B cell (primary cell): ENCODE data around the gene MED27. TPM values are rescaled to one million over a fixed set of nuclear protein-coding genes. Genes with fewer than 3 reads are reported as not detected.

Experiments
- ATAC-seq: fragments of 200-7000 bp; cut with Tn5 transposase; one replicate; pipeline ENCODE4 v1.10.0; 2021; ENCODE audit warnings: low read depth, mild to moderate bottlenecking, moderate number of reproducible peaks, moderate library complexity
- CTCF ChIA-PET: fragments of 350-600 bp; sonication (Branson Sonifier 250); formaldehyde crosslinking; loops from one replicate; lab custom pipeline; 2021; ENCODE audit warnings: antibody characterized with exemption, inconsistent platforms; lab: Charles Lee
- POLR2A ChIA-PET: fragments of 350-600 bp; sonication (Branson Sonifier 250); formaldehyde crosslinking; loops from one replicate; lab custom pipeline; 2021; ENCODE audit warnings: antibody characterized with exemption; lab: Charles Lee
- DNase-seq: peaks from one replicate; pipeline ENCODE4 v3.0.0; 2013
- H2AFZ ChIP-seq: 2 replicates; pipeline ENCODE4 v1.6.1; 2012; ENCODE audit warnings: mild to moderate bottlenecking, low read depth, low read length; ENCODE audit not compliant: insufficient read depth, poor library complexity, severe bottlenecking
- H3K27ac ChIP-seq, 2 donors: 1 replicate in 1 of 2; 2 replicates in 1 of 2; pipeline ENCODE4 v1.5.1; 2012 to 2013; ENCODE audit warnings: low read length in 2 of 2, mild to moderate bottlenecking in 2 of 2, moderate library complexity in 1 of 2
- H3K27me3 ChIP-seq, 4 experiments: fragments of 200-600 bp in 1 of 4; sonication (generic) in 1 of 4; replicated peaks in 1 of 4; 1 replicate in 2 of 4; 2 replicates in 2 of 4; pipeline versions ENCODE4 v1.6.1 to v1.7.0; 2013 to 2016; ENCODE audit warnings: low read length in 3 of 4, mild to moderate bottlenecking in 2 of 4, mixed read lengths in 1 of 4, moderate library complexity in 1 of 4; ENCODE audit not compliant: insufficient read depth in 4 of 4, control insufficient read depth in 3 of 4; ENCODE audit errors: control extremely low read depth in 1 of 4
- H3K36me3 ChIP-seq, 2 experiments: replicated peaks in 1 of 2; 1 replicate in 1 of 2; 2 replicates in 1 of 2; pipeline versions ENCODE4 v1.6.1 to v1.7.1; 2013; ENCODE audit warnings: low read length in 1 of 2; ENCODE audit not compliant: insufficient read depth in 2 of 2, control insufficient read depth in 1 of 2; ENCODE audit errors: control extremely low read depth in 1 of 2, extremely low read depth in 1 of 2
- H3K4me1 ChIP-seq, 2 donors: fragments of 200-600 bp in 1 of 2; sonication (generic) in 1 of 2; 1 replicate in 1 of 2; 2 replicates in 1 of 2; pipeline versions ENCODE4 v1.5.1 to v1.6.1; 2013 to 2017; ENCODE audit warnings: low read length in 2 of 2; ENCODE audit not compliant: control insufficient read depth in 2 of 2, insufficient read depth in 2 of 2
- H3K4me2 ChIP-seq: replicated peaks from 2 replicates; pipeline ENCODE3; 2012; ENCODE audit warnings: mild to moderate bottlenecking, low read depth, low read length; ENCODE audit not compliant: poor library complexity, severe bottlenecking
- H3K4me3 ChIP-seq, 5 experiments: fragments of 200-600 bp in 1 of 5; sonication (generic) in 1 of 5; 1 replicate in 3 of 5; 2 replicates in 2 of 5; pipeline versions ENCODE4 v1.5.1 to v1.7.0; 2011 to 2016; ENCODE audit warnings: low read length in 4 of 5, mild to moderate bottlenecking in 4 of 5, low read depth in 2 of 5, control low read depth in 1 of 5, moderate library complexity in 1 of 5; ENCODE audit not compliant: insufficient read depth in 1 of 5; ENCODE audit errors: control extremely low read depth in 1 of 5, extremely low read depth in 1 of 5
- H3K79me2 ChIP-seq: fragments of 200-600 bp; sonication (generic); one replicate; pipeline ENCODE4 v1.6.0; 2016; ENCODE audit warnings: low read length; ENCODE audit not compliant: control insufficient read depth, insufficient read depth
- H3K9ac ChIP-seq: fragments of 200-600 bp; sonication (generic); 2 replicates; pipeline ENCODE4 v1.6.1; 2017; ENCODE audit warnings: mild to moderate bottlenecking, low read length, moderate library complexity
- H3K9me3 ChIP-seq, 3 donors: one replicate each; pipeline versions ENCODE4 v1.6.1 to v1.7.1; 2013; ENCODE audit warnings: low read length in 2 of 3; ENCODE audit not compliant: control insufficient read depth in 2 of 3, insufficient read depth in 1 of 3; ENCODE audit errors: control extremely low read depth in 1 of 3
- H4K20me1 ChIP-seq: 2 replicates; pipeline ENCODE4 v1.6.0; 2012; ENCODE audit warnings: mild to moderate bottlenecking, low read length; ENCODE audit not compliant: insufficient read depth, control insufficient read depth, poor library complexity, severe bottlenecking
- H3K27ac Mint-ChIP-seq: one replicate; pipeline ENCODE4 v1.8.0; 2021; ENCODE audit warnings: mixed read lengths
- H3K27me3 Mint-ChIP-seq: one replicate; pipeline ENCODE4 v1.8.0; 2021; ENCODE audit warnings: mixed read lengths
- H3K4me1 Mint-ChIP-seq: one replicate; pipeline ENCODE4 v1.8.0; 2021; ENCODE audit warnings: mixed read lengths
- H3K4me3 Mint-ChIP-seq: one replicate; pipeline ENCODE4 v1.8.0; 2021; ENCODE audit warnings: mixed read lengths
- H3K9me3 Mint-ChIP-seq: one replicate; pipeline ENCODE4 v1.8.0; 2022; ENCODE audit warnings: mixed read lengths; ENCODE audit not compliant: insufficient read depth
- CTCF ChIP-seq: fragments of 200-600 bp; IDR thresholded peaks from one replicate; pipeline ENCODE4 v1.8.0; 2022; ENCODE audit warnings: antibody characterized with exemption, mild to moderate bottlenecking
- EZH2 ChIP-seq: IDR thresholded peaks from 2 replicates; pipeline ENCODE4 v1.6.1; 2012; ENCODE audit warnings: borderline replicate concordance, low read depth, mild to moderate bottlenecking, moderate library complexity, low read length; ENCODE audit not compliant: insufficient read depth, poor library complexity, severe bottlenecking
- WGBS: methylation state at CpG from one replicate; pipeline ENCODE4 v1.1.5; 2013; ENCODE audit warnings: missing lambda C conversion rate; ENCODE audit not compliant: insufficient coverage; 5-methylcytosine and 5-hydroxymethylcytosine counted together
- intact Hi-C: fragments of 100-400 bp; cut with micrococcal nuclease; formaldehyde crosslinking; loops from one replicate; pipeline ENCODE4 v1.10.0; 2022
- polyA plus RNA-seq: library from polyadenylated mRNA; depleted of rRNA; stranded (reverse); fragments of >200 nt; gene quantifications from 2 replicates; pipeline ENCODE4 v1.2.3, GENCODE V29; 2012
- total RNA-seq, 2 donors: library from RNA; stranded (reverse); fragments of 120-200 nt in 1 of 2; gene quantifications; 1 replicate in 1 of 2; 2 replicates in 1 of 2; pipeline versions ENCODE4 v1.2.3 to v1.2.4, GENCODE V29; 2013 to 2022

The MED27 gene
- total and polyA plus RNA-seq, 2 donors (not counting 1 experiment from before 2014, with no cell fraction given), result 17.4 to 17.7 TPM

- WGBS, result 83% methylated on average over 1 of the region's 4 CpGs
- ATAC-seq (no peak), DNase-seq (no peak)
- Histone ChIP-seq H3K4me1 (peaks cover 9 to 10% of the 10 kb centered on the region in 2 donors), H3K4me3 (no peak overlapping the region), H4K20me1 (peaks cover 25% of the 10 kb centered on the region), H3K27me3 (no peaks in the 10 kb centered on the region), H2AFZ (no peak overlapping the region), H3K27ac (no peak overlapping the region), H3K36me3 (peaks cover 1 to 16% of the 10 kb centered on the region in 2 experiments), H3K9ac (no peak overlapping the region), H3K4me2 (no peak overlapping the region), H3K79me2 (peaks cover 10% of the 10 kb centered on the region), H3K9me3 (peaks cover 0 to 5% (median 0%) of the 10 kb centered on the region in 3 donors)
- no peaks in the 10 kb centered on the region for H3K27me3 Mint-ChIP-seq
- H3K27ac Mint-ChIP-seq, result no peak overlapping the region
- POLR2A ChIA-PET, result no interaction called here
- intact Hi-C loops, result no loop called here
- no peaks in the 10 kb centered on the region for H3K9me3 Mint-ChIP-seq
- no peak overlapping the region for H3K4me3 Mint-ChIP-seq
- CTCF ChIA-PET, result interaction anchor here (0.6 to 0.7 kb wide), 2 partner anchors 399 to 1763 kb away, joined by 3 to 5 read pairs; no protein-coding TSS in a partner anchor
- TF ChIP-seq EZH2 (no peak), CTCF (no peak)
- peaks cover 21% of the 10 kb centered on the region for H3K4me1 Mint-ChIP-seq
Observed at GRCh38 chr9:131999692-132000551, 79.7 kb downstream of the MED27 start.

- DNase-seq, result no peak
- Histone ChIP-seq H3K79me2 (peaks cover 16% of the 10 kb centered on the region), H3K36me3 (peaks cover 1 to 14% of the 10 kb centered on the region in 2 experiments), H2AFZ (no peak overlapping the region), H3K27ac (no peak overlapping the region), H3K4me2 (no peak overlapping the region), H3K9ac (no peak overlapping the region), H3K4me1 (no peaks in the 10 kb centered on the region), H3K9me3 (peaks cover 0 to 5% (median 0%) of the 10 kb centered on the region in 3 donors), H3K4me3 (no peak overlapping the region), H3K27me3 (no peaks in the 10 kb centered on the region), H4K20me1 (peaks cover 12% of the 10 kb centered on the region)
- no peaks in the 10 kb centered on the region for H3K9me3 Mint-ChIP-seq
- 93% methylated on average over 7 of the region's 7 CpGs for WGBS
- H3K27me3 Mint-ChIP-seq, result no peaks in the 10 kb centered on the region
- intact Hi-C loops, result no loop called here
- ChIA-PET CTCF (no interaction called here), POLR2A (no interaction called here)
- no peak for ATAC-seq
- no peak overlapping the region for H3K27ac Mint-ChIP-seq
- no peak overlapping the region for H3K4me3 Mint-ChIP-seq
- no peak for TF ChIP-seq EZH2
- TF ChIP-seq CTCF, result no peak
- peaks cover 2% of the 10 kb centered on the region for H3K4me1 Mint-ChIP-seq
Observed at GRCh38 chr9:131997779-131998178, 81.9 kb downstream of the MED27 start.
